GM18951 (cell line): ENCODE results near the gene LRP5.

Experiments used
- POLR2A ChIP-seq: IDR thresholded peaks from 4 replicates; pipeline ENCODE4 v1.6.1; 2011; ENCODE audit warnings: mild to moderate bottlenecking; ENCODE audit not compliant: insufficient read length, insufficient read depth; ENCODE audit errors: extremely low read depth
- in situ Hi-C: fragments of 300-500 bp; cut with MboI; formaldehyde crosslinking; loops from one replicate; pipeline ENCODE4 v1.12.0; 2022; ENCODE audit warnings: low sequenced_read_pairs, mixed read lengths, inconsistent platforms; ENCODE audit not compliant: unreplicated experiment

LRP5 gene

DNA sequence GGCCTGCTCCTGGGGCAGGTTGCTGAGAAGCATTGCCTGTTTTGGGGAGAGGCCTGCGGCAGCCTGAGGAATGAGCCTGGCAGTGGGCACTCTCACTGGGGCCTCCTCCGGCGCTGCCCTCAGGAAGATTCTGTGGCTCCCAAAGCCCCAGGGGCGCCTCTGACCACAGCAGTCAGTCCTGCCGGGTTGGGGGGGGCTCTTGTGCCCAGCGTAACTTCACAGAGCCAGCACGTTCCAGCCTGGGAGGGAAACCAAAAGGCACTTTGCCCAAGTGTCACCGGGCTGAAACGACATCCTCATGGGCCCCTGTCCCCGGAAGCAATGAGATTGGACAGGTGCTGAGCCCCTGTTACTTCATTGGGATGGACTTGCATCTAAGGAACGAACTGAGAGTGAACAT is 4.3 kb upstream of the LRP5 start:
- no peak for TF ChIP-seq POLR2A
- in situ Hi-C loops = no loop called here

DNA sequence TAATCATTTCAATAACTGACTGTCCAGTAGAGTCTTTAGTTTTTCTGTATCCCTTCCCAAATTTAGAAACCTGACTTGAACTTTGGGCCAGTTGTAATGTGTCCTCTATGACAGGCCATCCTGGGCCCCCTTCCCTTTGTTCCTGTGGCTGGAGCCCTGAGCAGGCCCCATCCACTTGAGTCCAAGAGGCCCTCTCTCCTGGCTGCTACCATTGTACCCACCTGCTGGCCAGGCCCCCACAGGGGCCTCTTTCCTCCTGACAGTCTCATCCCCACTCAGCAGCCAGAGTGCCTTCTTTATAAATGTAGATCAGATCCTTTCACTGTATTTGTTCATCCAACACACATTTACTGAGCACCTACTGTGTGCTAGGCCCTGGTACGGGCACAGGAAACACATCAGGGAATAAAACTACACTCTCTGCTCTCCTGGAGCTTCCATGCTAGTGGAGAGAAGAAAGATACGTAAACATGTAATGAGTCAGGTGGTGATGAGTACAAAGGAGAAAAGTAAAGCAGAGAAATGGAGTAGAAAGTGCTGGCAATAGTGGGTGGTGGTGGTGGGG is 2.7 kb upstream of the LRP5 start:
- no peak for TF ChIP-seq POLR2A
- in situ Hi-C loops = no loop called here

GRCh38 chr11:68311160-68312116 is 953 bp upstream of the LRP5 start:
- no peak for TF ChIP-seq POLR2A
- in situ Hi-C loops = no loop called here

DNA sequence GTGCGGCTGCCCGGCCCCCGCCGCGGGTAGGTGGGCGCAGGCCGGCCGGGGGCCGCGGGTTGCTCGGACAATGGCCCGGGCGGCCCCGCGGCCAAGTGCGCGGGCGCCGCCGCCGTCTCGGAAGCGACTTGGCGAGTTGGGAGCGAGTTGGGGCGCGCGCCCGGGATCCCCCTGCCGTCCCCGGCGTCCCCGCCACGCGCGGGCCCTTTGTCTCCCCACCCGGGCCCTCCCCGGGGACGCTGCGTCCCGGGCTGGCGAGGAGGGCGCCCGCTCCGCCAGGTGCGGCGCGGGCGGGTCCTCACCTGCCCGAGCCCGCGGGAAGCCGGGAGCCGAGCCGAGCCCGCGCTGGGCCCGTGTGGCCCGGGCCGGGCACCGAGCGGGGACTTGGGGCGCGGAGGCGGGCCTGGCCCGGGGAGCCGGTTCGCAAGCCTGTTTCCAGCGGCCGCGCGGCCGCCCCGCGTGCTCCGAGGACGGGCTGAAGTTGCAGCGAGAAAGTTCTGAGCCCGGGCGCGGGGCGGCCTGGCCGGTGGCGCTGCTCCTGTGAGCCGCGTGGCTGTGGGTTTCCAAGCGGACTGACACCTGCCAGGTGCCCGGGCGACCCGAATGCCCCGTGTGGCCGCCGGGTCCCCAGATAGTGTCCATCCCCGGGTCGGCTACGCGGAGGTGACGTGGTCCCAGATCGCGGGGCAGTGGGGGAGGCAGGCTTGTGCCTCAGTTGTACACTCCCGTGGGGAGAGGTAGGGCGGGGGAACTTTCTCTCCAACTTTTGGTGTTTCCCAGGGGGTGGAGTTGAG is 586 bp downstream of the LRP5 start:
- in situ Hi-C loops = no loop called here
- TF ChIP-seq POLR2A = peak; percentile 26

DNA sequence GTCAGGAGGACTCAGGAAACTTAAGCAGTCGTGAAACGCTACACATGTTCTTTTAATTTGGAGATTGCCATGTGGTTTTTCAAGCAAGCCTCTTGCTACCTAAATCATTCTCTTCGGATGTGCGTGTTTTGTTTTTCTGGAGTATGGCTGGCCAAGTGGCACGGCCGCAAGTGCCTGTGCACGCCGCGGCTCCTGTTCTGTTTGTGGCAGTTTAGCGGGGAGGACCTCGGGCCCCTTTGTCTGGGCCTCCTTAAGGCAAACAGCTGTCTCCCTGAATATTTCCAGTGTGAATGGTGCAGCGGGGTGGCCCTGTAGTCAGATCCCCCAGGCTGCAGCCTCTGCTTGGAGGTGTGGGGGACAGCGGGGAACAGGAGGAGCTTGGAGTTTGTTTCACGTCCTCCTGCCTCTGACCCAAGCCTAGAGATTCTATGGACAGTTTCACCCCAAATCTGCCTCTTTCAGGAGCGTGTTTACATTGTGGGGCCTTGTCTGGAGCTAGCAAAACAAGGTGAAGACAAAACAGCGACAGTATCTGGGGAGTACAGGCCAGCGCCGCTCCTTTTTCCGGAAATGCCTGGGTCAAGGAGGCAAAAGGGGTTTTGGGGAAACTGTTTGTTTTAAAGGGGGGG is 1.3 kb downstream of the LRP5 start:
- in situ Hi-C loops = no loop called here

DNA sequence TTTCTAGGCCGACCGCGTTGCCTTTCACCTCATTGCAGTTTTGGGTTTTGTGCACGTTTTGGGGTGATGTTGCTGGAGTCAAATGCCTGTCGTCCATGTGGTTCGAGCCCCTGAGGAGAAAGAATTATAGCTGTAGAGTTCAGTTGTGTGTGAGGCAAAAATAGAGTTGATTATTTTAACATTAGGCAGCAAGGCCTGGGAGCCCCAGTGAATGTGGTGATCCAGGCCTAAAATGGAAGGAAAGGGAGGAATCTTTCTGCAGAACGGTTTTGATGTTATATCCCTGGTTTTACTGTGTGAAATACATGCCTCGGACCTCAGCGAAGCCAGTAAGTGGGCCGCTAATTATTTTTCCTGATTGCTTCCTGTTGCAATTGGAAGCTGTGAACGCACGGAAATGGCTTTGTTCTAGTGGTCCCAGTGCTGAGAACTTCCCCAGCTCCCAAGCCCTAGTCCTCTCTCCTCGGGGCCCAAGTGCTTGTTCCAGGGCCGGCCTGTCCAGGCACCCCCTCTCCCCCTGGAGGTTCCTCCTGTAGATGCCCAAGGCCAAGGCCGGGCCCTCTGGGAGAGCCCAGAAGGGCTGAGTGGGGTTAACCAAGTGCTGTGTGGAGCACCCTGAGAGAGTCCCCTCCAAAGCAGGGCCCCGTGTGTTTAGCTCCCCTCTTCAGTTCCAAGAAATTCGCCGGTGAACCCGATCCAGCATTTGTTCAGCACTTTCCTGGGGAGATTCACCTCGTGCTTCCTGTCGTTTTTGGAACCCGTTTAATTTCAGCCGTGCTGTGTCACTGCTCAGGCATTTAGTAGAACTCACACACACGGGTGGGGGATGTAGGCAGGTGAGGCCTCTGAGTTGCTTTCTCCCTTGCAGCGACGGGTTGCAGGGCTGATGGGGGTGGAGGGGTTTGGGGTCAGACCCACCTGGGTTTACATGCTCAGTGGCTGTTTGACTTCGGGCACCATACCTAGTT is 2.1 kb downstream of the LRP5 start:
- in situ Hi-C loops = no loop called here
- no peak for TF ChIP-seq POLR2A

More for the DNA sequence above, 1.3 kb downstream of the LRP5 start:
- TF ChIP-seq POLR2A = no peak

DNA sequence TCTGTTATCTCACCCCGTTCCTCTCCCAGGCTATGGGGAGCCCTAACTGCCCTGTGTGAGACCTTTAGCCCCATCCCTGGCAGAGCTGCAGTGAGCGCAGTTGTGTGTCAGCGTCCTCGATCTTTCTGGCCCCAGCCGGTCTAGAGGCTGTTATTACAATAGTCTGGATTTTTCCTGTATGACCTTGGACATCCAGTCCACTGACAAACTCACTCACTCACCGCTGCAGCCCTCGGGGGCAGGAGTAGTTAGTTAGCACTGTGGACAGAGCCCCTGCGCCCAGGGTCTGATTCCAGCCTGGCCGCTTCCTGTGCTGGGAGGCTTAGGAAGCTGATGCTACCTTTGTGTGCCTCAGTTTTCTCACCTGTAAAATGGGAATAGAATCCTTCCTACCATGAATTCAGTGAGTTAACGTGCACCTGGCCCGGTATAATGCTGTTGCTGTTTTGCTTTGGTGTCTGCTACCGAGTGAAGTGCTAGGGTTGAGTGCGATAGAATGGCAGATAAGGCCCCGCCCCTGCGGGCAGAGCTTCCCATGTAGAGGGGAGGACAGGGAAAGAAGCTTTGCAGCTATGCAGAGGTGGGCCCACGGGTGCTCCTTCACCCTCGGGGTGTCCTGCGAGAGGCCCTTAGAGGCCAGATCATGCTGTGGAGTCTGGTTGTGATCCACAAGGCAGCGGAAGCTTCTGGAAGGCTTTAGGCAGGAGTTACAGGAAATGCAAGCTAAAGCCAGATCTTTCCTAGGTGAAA is 3.0 kb downstream of the LRP5 start:
- TF ChIP-seq POLR2A = no peak
- in situ Hi-C loops = no loop called here

GRCh38 chr11:68317147-68317785 is 4.9 kb downstream of the LRP5 start:
- in situ Hi-C loops = no loop called here
- no peak for TF ChIP-seq POLR2A

- no peak for TF ChIP-seq POLR2A
- in situ Hi-C loops = no loop called here
Measured at GRCh38 chr11:68321293-68322051, 9.1 kb downstream of the LRP5 start.

GRCh38 chr11:68322052-68322430 is 9.7 kb downstream of the LRP5 start:
- in situ Hi-C loops = no loop called here
- no peak for TF ChIP-seq POLR2A
